ENCODE data around the gene DBP. TPM values are rescaled to one million over a fixed set of nuclear protein-coding genes. Genes with fewer than 3 reads are reported as not detected.

The DBP gene
- total and polyA plus RNA-seq, 11 donors: 1.4 to 34.2 (median 11.6) TPM

GRCh38 chr19:48644839-48645619, 7.8 kb upstream of the DBP start:
- Histone ChIP-seq H3K9me3 (no peaks in the 10 kb centered on the region), H3K27ac (peak overlapping the region; percentile 56 to 91 (median 82)), H3K27me3 (no peaks in the 10 kb centered on the region), H3K4me3 (peak overlapping the region; percentile 2 to 69 (median 58)), H3K36me3 (no peaks in the 10 kb centered on the region), H3K4me1 (peaks cover 0 to 29% (median 13%) of the 10 kb centered on the region in 12 donors)
- DNase-seq: peak; percentile 70 to 86 (median 83)
- 1 to 4% (median 2%) methylated on average over 20 to 25 of the region's 25 CpGs for WGBS, 4 donors
- TF ChIP-seq, protein P1, sequence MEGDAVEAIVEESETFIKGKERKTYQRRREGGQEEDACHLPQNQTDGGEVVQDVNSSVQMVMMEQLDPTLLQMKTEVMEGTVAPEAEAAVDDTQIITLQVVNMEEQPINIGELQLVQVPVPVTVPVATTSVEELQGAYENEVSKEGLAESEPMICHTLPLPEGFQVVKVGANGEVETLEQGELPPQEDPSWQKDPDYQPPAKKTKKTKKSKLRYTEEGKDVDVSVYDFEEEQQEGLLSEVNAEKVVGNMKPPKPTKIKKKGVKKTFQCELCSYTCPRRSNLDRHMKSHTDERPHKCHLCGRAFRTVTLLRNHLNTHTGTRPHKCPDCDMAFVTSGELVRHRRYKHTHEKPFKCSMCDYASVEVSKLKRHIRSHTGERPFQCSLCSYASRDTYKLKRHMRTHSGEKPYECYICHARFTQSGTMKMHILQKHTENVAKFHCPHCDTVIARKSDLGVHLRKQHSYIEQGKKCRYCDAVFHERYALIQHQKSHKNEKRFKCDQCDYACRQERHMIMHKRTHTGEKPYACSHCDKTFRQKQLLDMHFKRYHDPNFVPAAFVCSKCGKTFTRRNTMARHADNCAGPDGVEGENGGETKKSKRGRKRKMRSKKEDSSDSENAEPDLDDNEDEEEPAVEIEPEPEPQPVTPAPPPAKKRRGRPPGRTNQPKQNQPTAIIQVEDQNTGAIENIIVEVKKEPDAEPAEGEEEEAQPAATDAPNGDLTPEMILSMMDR (IDR thresholded peaks at IDR 0.05): no peak
- TF ChIP-seq POLR2A (IDR thresholded peaks at IDR 0.05): no peak
- peak; percentile 66 to 82 (median 80) for ATAC-seq
- intact Hi-C loops (cut with DNase I): loop anchor here (5.0 to 10.0 kb wide), 10 partner anchors 70 to 330 kb away; partner anchors contain the start of genes HSD17B14 (in 6 of the 10), MAMSTR (in 2 of the 10) and FTL (in 1 of the 10)

- Histone ChIP-seq H3K36me3 (no peaks in the 10 kb centered on the region), H3K27me3 (no peaks in the 10 kb centered on the region), H3K9me3 (no peaks in the 10 kb centered on the region), H3K4me1 (peaks cover 0 to 27% (median 13%) of the 10 kb centered on the region in 12 donors), H3K27ac (peak overlapping the region in 1 of 12 donors; percentile 2), H3K4me3 (peak overlapping the region in 2 of 12 donors; percentile 66 to 69)
- no peak for TF ChIP-seq POLR2A (IDR thresholded peaks at IDR 0.05)
- TF ChIP-seq, protein P1 (IDR thresholded peaks at IDR 0.05): no peak
- 72 to 76% (median 73%) methylated on average over 4 of the region's 4 CpGs for WGBS, 4 donors
- intact Hi-C loops (cut with DNase I): loop anchor here in 6 of 10 donors (10.0 kb wide), 5 partner anchors 70 to 330 kb away; partner anchors contain the start of genes HSD17B14 (in 2 of the 6), FTL (in 1 of the 6) and MAMSTR (in 1 of the 6)
- DNase-seq (peak in 3 of 5 donors; percentile 34 to 37 (median 36)), ATAC-seq (no peak)
Observed at GRCh38 chr19:48644355-48644754, 7.2 kb upstream of the DBP start.

DNA sequence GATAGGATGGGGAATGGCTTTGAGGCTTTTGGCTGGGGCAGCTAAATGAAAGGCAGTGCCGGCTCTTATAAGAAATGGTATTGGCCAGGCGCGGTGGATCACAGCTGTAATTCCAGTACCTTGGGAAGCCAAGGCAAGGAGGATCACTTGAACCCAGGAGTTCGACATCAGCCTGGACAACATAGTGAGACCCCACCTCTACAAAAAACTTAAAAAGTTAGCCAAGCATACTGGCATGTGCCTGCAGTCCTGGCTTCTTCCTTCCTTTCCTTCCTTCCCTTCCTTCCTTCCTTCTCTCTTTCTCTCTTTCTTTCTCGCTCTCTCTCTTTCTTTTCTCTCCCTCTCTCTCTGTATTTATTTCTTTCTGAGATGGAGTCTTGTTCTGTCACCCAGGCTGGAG, 5.7 kb upstream of the DBP start:
- H3K27ac ChIP-seq: no peak overlapping the region
- H3K36me3 ChIP-seq: no peaks in the 10 kb centered on the region
- intact Hi-C loops (cut with DNase I): loop anchor here in 6 of 10 donors (10.0 kb wide), 5 partner anchors 72 to 332 kb away; partner anchors contain the start of genes HSD17B14 (in 2 of the 6), FTL (in 1 of the 6) and MAMSTR (in 1 of the 6)
- no peak for DNase-seq
- H3K9me3 ChIP-seq: no peaks in the 10 kb centered on the region
- TF ChIP-seq, protein P1 (IDR thresholded peaks at IDR 0.05): no peak
- TF ChIP-seq POLR2A (IDR thresholded peaks at IDR 0.05): no peak
- no peak overlapping the region for H3K4me3 ChIP-seq
- ATAC-seq: no peak
- WGBS, 4 donors: 87 to 92% (median 89%) methylated on average over 5 of the region's 5 CpGs
- H3K4me1 ChIP-seq: peaks cover 0 to 38% (median 20%) of the 10 kb centered on the region in 12 donors
- no peaks in the 10 kb centered on the region for H3K27me3 ChIP-seq

DNA sequence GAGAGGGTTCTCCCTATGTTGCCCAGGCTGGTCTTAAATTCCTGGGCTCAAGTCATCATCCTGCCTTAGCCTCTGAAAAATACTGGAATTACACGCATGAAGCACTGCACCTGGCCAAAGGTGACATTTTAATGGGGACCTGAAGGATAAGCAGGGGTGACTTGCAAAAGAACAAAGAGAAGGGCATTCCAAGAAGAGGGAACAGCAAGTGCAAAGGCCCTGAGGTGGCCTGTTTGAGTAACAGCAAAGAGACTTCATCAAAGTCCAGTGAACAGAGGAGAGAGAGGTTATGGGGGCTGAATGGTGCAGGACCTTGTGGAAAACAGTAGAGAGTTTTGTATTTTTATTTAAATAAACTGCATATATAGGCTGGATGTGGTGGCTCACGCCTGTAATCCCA, 4.7 kb upstream of the DBP start:
- Histone ChIP-seq H3K36me3 (no peaks in the 10 kb centered on the region), H3K9me3 (no peaks in the 10 kb centered on the region), H3K4me3 (no peak overlapping the region), H3K27ac (no peak overlapping the region), H3K4me1 (peaks cover 0 to 38% (median 20%) of the 10 kb centered on the region in 12 donors), H3K27me3 (no peaks in the 10 kb centered on the region)
- WGBS, 4 donors: 92 to 99% (median 96%) methylated on average over 2 of the region's 2 CpGs
- no peak for TF ChIP-seq POLR2A (IDR thresholded peaks at IDR 0.05)
- DNase-seq (no peak), ATAC-seq (no peak)
- intact Hi-C loops (cut with DNase I): loop anchor here in 6 of 10 donors (10.0 kb wide), 5 partner anchors 73 to 333 kb away; partner anchors contain the start of genes HSD17B14 (in 2 of the 6), FTL (in 1 of the 6) and MAMSTR (in 1 of the 6)
